K562 (cell line): Measurements from ENCODE around the gene LASP1NB.

ENCODE experiments used
- ARID1B ChIP-seq: fragments of 450-650 bp; IDR thresholded peaks from 2 replicates; pipeline ENCODE4 v1.6.1; 2016; ENCODE audit warnings: antibody characterized with exemption, mild to moderate bottlenecking, inconsistent platforms
- ARID2 ChIP-seq: fragments of 450-650 bp; IDR thresholded peaks from 2 replicates; pipeline ENCODE4 v1.6.1; 2017; ENCODE audit warnings: antibody characterized with exemption, mild to moderate bottlenecking
- ATF4 ChIP-seq: fragments of 450-650 bp; formaldehyde crosslinking; IDR thresholded peaks from 2 replicates; pipeline ENCODE4 v1.4.0; 2022; ENCODE audit warnings: mild to moderate bottlenecking, moderate library complexity
- CBX2 ChIP-seq: fragments of 200-600 bp; sonication (generic); IDR thresholded peaks from one replicate; pipeline ENCODE4 v1.6.1; 2012; ENCODE audit warnings: mild to moderate bottlenecking, low read length, inconsistent platforms; ENCODE audit not compliant: insufficient read depth, poor library complexity, severe bottlenecking
- CBX3 ChIP-seq, 2 experiments: IDR thresholded peaks; 1 replicate in 1 of 2; 2 replicates in 1 of 2; pipeline ENCODE4 v1.6.1; 2012; ENCODE audit warnings: inconsistent platforms in 2 of 2, low read length in 2 of 2, borderline replicate concordance in 1 of 2, control low read depth in 1 of 2
- DIDO1 ChIP-seq: fragments of 450-650 bp; IDR thresholded peaks from 2 replicates; pipeline ENCODE4 v1.6.1; 2016; ENCODE audit warnings: low read depth, missing biosample characterization, missing genetic modification characterization
- DLX4 ChIP-seq: fragments of 250-450 bp; sonication (Bioruptor Pico); IDR thresholded peaks from 2 replicates; pipeline ENCODE4 v1.6.1; 2021; ENCODE audit warnings: mild to moderate bottlenecking
- FOXA3 ChIP-seq, 2 experiments: fragments of 450-650 bp in 1 of 2; sonication (generic) in 1 of 2; formaldehyde crosslinking; IDR thresholded peaks in 1 of 2; conservative IDR thresholded peaks in 1 of 2; 2 replicates each; pipeline versions ENCODE4 v1.4.0 to v1.8.0; 2020 to 2022; ENCODE audit warnings: mild to moderate bottlenecking in 2 of 2, missing genetic modification reagents in 1 of 2
- FUS ChIP-seq: fragments of 200-400 bp; formaldehyde crosslinking; optimal IDR thresholded peaks from 2 replicates; pipeline ENCODE3; 2017; ENCODE audit warnings: low read depth, low read length
- POLR3G ChIP-seq: IDR thresholded peaks from 2 replicates; pipeline ENCODE4 v1.6.1; 2011; ENCODE audit not compliant: insufficient read length, insufficient replicate concordance; ENCODE audit errors: extremely low read depth
- RBM22 ChIP-seq: fragments of 200-400 bp; formaldehyde crosslinking; IDR thresholded peaks from 2 replicates; pipeline ENCODE4 v1.6.1; 2018; ENCODE audit warnings: low read length, low read depth; ENCODE audit not compliant: poor library complexity, severe bottlenecking
- SMARCA5 ChIP-seq: fragments of 450-650 bp; IDR thresholded peaks from 2 replicates; pipeline ENCODE4 v1.6.1; 2016
- STAT5B ChIP-seq: fragments of 250-450 bp; sonication (Bioruptor Pico); IDR thresholded peaks from 2 replicates; pipeline ENCODE4 v1.8.0; 2021; ENCODE audit warnings: mild to moderate bottlenecking, inconsistent platforms
- TAL1 ChIP-seq: fragments of 450-650 bp; IDR thresholded peaks from 2 replicates; pipeline ENCODE4 v1.6.1; 2016; ENCODE audit warnings: mild to moderate bottlenecking
- TFAP4 ChIP-seq: sonication (generic); formaldehyde crosslinking; IDR thresholded peaks from 2 replicates; pipeline ENCODE4 v1.8.0; 2022; ENCODE audit warnings: missing genetic modification reagents, mild to moderate bottlenecking, moderate library complexity, borderline replicate concordance
- U2AF2 ChIP-seq: fragments of 200-400 bp; formaldehyde crosslinking; optimal IDR thresholded peaks from 2 replicates; pipeline ENCODE3; 2017; ENCODE audit warnings: low read depth, mild to moderate bottlenecking, low read length
- ZNF165 ChIP-seq: fragments of 250-450 bp; sonication (Bioruptor Pico); IDR thresholded peaks from 2 replicates; pipeline ENCODE4 v1.4.0; 2020; ENCODE audit warnings: borderline replicate concordance
- ZNF239 ChIP-seq: fragments of 250-450 bp; sonication (Bioruptor Pico); IDR thresholded peaks from 2 replicates; pipeline ENCODE4 v1.4.0; 2020; ENCODE audit warnings: mild to moderate bottlenecking
- ZNF395 ChIP-seq: fragments of 200-800 bp; sonication (Bioruptor generic); IDR thresholded peaks from 2 replicates; pipeline ENCODE4 v1.6.1; 2017; ENCODE audit warnings: missing genetic modification characterization, missing compliant biosample characterization
- ZNF696 ChIP-seq: fragments of 250-450 bp; sonication (Bioruptor Pico); conservative IDR thresholded peaks from 2 replicates; pipeline ENCODE4 v1.4.0; 2020; ENCODE audit warnings: mild to moderate bottlenecking, moderate library complexity
- ZNF785 ChIP-seq: fragments of 250-450 bp; sonication (Bioruptor Pico); IDR thresholded peaks from 2 replicates; pipeline ENCODE4 v1.4.0; 2020; ENCODE audit warnings: mild to moderate bottlenecking
- TF ChIP-seq, protein P1 (sequence below): fragments of 250-450 bp; sonication (Bioruptor Pico); IDR thresholded peaks from 2 replicates; pipeline ENCODE4 v1.5.0; 2020; ENCODE audit warnings: mild to moderate bottlenecking

Gene LASP1NB

DNA sequence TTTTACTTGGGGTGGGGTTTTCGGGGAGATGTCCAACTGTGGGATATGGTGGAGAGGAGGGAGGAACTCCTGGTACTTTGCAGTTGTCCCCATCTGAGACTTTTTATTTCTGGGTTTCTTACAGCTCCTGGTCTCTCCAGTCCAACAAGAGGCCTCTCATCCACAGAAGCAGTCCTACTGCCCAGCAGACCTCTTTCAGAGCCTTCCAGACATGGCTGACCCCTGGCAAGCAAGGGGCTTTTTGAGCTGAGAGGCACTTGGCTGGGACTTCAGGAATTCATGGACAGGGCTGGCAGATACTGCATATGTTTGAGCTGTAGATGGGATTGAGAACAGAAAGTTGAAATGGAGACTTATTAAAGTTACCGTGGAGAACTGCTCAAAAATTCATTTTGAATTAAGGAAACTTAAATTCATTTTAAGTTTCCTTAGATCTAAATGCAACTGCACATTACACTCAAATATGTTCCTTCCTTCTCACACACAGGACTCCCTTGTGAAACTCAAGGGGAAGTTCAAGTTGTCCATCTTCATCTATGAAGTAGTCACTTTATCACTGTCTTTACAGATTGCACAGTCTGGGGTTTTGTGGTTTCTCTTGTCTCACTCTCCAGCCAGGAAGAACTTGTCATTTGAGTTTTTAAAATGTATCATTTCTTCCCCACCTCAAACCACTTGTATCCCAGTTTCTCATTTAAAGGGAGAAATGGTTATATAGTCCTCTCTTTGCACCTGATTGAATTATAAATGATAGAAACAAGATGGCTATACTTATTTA, 1.1 kb downstream of the LASP1NB start (continued):
- TF ChIP-seq, protein P1, sequence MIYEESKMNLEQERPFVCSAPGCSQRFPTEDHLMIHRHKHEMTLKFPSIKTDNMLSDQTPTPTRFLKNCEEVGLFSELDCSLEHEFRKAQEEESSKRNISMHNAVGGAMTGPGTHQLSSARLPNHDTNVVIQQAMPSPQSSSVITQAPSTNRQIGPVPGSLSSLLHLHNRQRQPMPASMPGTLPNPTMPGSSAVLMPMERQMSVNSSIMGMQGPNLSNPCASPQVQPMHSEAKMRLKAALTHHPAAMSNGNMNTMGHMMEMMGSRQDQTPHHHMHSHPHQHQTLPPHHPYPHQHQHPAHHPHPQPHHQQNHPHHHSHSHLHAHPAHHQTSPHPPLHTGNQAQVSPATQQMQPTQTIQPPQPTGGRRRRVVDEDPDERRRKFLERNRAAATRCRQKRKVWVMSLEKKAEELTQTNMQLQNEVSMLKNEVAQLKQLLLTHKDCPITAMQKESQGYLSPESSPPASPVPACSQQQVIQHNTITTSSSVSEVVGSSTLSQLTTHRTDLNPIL (CRISPR knock-in tag): no peak
- no peak for TF ChIP-seq ZNF696 (CRISPR knock-in tag)
- TF ChIP-seq FOXA3 (CRISPR knock-in tag; conservative IDR thresholded peaks at IDR 0.05 in 1 of 2, IDR thresholded peaks at IDR 0.05 in 1 of 2): no peak
- no peak for TF ChIP-seq DIDO1 (tag)
- no peak for TF ChIP-seq POLR3G
- TF ChIP-seq RBM22: no peak
- no peak for TF ChIP-seq CBX2
- no peak for TF ChIP-seq ZNF785 (CRISPR knock-in tag)
- TF ChIP-seq ATF4: no peak
- no peak for TF ChIP-seq TFAP4
- TF ChIP-seq ZNF165 (CRISPR knock-in tag): no peak
- TF ChIP-seq STAT5B (CRISPR knock-in tag): no peak
- TF ChIP-seq ARID2: no peak
- peak; percentile 49; the same call in 1 of the 2 replicates for TF ChIP-seq ZNF395 (CRISPR knock-in tag)
- peak; percentile 88 for TF ChIP-seq ARID1B
- TF ChIP-seq DLX4 (CRISPR knock-in tag): no peak
- no peak for TF ChIP-seq SMARCA5
- no peak for TF ChIP-seq U2AF2
- TF ChIP-seq ZNF239 (CRISPR knock-in tag): no peak
- TF ChIP-seq TAL1: peak; percentile 76
- TF ChIP-seq FUS: no peak
- TF ChIP-seq CBX3 (IDR thresholded peaks at IDR 0.05; ENCODE audit: borderline replicate concordance in 1 of 2, low read length in 2 of 2): no peak
